HG02970 (cell line): ENCODE measurements around the gene BTBD17.

Source experiments
- ATAC-seq: cut with Tn5 transposase; IDR thresholded peaks from one replicate; pipeline ENCODE4 v1.9.1; 2021; ENCODE audit warnings: mild to moderate bottlenecking, moderate library complexity, moderate number of reproducible peaks; ENCODE audit not compliant: unreplicated experiment, low FRiP score

Gene BTBD17

GRCh38 chr17:74389084-74389753, 27.6 kb upstream of the BTBD17 start:
- ATAC-seq = no peak

DNA sequence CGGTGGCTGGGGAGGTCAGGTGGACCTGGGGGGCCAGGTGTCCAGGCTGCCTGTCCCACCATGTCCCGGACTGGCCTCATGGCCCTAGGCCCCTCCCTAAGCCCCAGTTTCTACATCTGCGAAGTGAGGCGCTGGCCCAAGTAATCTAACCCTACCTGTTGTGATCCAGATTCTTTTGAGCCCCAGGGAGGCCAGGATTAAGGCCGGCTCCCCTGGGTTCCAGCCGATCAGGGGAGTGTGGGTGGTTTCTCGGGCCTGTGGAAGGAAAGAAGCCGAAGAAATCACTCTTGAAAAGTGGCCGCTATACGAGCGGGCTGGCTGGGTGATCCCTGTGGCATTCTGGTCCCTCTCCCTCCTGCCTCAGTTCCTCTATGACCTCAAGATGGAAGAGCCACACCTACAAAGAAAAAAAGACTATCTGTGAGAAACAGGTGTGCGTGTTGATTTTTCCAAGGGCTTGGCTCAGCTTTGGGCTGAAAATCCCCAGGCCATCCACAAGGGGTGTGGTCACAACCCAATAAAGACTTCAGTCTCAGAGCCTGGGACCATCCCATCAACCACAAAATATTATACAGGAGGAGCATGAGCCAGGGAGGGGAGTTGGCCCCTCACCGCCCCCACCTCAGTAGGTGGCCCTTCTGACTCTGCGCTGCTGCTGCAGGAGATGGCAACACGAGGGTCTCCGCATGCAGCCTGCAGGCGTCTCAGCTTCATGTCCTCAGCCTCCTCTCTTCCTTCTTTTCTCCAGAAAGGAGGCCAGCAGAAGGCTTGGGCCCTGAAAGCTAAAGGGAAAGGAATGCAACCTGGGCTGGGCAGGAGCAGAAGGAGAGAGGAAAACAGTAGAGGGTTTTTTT, 25.9 kb upstream of the BTBD17 start:
- no peak for ATAC-seq

DNA sequence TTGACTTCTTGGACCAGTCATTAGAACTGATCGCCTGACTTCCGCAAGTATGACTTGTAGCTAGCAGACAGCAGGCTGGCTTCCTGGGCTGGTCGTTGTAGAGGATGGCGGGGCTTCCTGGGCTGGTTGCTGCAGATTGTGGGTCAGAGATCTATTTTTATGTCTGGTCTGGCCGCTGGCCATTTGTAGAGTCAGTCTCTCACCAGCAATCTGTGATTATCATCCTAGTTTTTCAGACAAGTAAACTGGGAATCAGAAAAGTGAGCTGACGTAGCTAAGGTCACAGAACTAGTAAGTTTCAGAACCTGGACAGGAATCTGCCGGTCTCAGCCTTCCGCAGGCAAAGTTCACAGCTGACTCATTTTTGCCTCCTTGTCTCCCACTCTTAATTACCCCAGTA, 24.7 kb upstream of the BTBD17 start:
- ATAC-seq = no peak

DNA sequence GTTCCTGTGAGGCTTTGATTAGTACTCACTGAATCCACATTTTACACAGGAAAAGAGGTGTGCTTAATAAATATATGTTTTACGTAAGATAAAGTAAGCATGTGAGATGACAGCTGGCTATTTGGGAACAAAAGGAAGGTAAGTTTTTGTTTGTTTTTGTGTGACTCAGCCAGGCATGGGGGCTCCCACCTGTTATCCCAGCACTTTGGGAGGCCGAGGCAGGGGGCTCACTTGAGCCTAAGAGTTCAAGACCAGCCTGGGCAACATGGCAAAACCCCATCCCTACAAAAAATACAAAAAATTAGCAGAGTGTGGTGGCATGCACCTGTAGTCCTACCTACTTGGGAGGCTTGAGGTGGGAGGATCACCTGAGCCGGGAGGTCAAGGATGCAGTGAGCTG, 23.5 kb upstream of the BTBD17 start:
- ATAC-seq = no peak

- ATAC-seq = no peak
Measured at GRCh38 chr17:74383141-74383540, 21.5 kb upstream of the BTBD17 start.

DNA sequence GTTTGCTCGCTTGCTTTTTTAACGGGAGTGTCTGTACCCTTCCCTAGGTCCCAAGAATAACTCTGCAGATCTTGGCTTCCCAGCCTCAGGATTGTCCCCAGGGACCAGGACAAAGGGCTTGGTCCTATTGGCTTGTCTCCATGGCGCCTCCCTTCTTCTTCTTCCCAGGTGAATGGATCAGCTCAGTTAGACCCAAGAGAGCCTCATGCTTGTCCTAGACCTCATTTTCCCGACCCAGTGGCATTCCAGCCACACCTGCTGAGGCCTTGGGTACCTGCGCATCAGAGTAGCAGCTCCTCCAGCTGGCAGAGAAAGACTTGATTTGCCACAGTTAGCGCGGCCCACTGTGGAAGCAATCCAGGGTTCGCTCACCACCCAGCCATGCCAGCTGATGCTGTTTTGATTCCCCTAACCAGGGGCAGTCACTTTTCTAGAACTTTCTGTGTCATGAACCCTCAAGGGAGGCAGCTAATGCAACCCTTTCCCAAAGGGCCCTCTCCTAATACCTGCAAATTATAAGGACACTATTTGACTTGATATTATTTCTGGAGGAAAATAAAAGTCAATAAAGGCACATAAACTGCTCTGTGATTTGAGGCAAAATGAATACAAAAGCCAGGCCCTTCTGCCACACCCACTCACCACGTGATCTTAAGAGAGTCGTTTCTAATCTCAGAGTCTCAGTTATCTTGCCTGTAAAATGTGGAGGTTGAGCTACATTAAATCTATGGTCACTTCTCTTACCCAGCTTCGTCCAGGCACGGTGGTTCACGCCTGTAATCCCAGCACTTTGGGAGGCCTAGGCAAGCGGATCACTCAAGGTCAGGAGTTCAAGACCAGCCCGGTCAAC, 19.5 kb upstream of the BTBD17 start:
- no peak for ATAC-seq

DNA sequence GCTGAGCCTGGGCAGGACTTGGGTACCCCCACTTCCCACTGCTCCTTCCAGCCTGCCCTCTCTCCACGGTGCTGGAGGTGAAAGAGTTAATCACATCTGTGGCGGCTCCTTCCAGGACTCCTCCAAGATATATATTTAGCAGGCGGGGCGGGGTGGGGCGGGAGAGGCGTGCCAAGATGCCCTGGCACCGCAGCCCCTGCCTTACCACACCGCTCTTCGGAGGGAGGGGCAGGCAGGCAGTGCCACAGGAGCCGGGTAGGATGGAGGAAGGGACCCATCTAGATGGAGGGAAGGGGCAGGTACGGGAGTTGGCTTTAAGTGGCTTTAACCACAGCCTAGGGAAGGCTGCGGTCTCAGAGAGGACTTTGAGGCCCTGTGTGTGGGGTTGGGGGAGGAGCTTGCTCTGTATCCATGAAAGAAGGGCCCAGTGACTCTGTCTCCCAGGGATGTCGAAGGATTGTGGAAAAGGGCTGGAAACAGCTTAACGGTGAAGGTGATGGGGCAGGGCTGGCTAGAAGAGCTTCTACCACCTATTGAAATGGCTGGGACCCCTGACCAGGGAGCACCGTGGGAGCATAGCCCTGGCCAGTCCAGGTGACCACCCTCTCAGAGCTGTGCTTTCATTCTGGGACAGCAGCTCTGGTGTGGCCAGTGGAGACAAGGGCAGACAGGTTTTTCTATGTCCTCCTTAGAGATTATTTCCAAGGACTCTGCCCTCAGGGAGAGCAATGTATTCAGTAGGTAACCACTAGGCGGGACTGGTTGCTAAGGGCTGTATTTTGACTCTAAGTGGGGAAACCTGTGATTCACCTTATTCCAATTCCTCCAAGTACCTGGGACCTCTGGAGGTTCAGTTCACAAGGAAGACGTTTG, 18.7 kb upstream of the BTBD17 start:
- ATAC-seq = no peak

DNA sequence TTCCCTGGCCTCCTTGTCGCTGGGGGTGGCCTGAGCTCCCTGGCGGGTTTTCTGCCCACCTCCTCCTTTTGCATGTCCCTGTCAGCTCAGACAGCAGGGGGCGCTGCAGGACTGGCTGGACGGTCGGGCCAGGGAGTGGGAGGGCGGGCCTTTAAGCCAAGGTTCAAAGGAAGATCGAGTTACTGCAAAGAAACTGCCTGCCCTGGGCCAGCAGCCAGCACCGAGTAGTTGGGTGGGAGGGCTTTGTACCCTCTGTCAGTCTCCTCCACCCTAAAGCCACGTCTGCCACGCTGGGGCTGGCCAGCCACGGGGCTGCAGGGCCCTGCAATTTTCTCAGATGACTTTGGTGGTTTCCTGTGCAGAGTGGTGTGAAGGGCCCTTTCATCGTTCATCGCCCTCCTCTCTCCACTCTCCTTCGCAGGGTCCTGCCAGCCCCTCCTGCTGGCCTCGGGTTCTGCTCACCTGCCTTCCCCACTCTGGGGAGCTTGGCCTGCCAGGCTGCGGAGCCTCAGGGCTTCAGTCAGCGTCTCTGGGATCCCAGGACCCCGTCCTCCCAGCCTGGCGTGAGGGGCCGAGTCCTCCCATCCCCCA, 17.9 kb upstream of the BTBD17 start:
- ATAC-seq = peak; percentile 60

GRCh38 chr17:74374858-74375257, 13.2 kb upstream of the BTBD17 start:
- no peak for ATAC-seq

GRCh38 chr17:74373838-74374606, 12.4 kb upstream of the BTBD17 start:
- ATAC-seq = no peak

- ATAC-seq = no peak
Measured at GRCh38 chr17:74372426-74372825, 10.8 kb upstream of the BTBD17 start.

- no peak for ATAC-seq
Measured at GRCh38 chr17:74371653-74372147, 10.0 kb upstream of the BTBD17 start.

GRCh38 chr17:74369665-74370490, 8.2 kb upstream of the BTBD17 start:
- no peak for ATAC-seq

GRCh38 chr17:74369221-74369620, 7.6 kb upstream of the BTBD17 start:
- no peak for ATAC-seq

- ATAC-seq = no peak
Measured at GRCh38 chr17:74368341-74369081, 6.8 kb upstream of the BTBD17 start.

DNA sequence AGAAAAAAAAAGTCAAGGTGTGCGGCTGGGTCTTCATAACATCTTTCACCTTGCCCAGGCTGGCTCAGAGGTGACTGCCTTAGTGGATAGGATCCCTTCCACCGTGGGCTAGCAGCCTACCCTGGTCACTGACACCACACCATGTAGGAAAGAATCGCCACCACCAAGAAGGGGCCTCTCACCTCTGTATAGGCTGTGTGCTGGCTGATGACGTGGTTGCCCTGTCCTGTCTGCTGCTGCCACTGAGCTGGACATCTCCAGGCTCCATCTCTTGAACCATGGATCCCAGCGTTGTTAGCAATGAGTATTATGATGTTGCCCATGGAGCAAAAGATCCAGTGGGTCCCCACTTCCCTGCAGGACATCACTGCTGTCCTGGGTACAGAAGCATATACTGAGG, 5.5 kb upstream of the BTBD17 start, which contains the start of gene GPR142:
GPR142 (plus strand) TSS at position 301 of the 400 bp plus-strand sequence. CDS start 2,035 bp downstream, outside the sequence.
- no peak for ATAC-seq
